Measurements from ENCODE around the gene SPATA13. TPM values are rescaled to one million over a fixed set of nuclear protein-coding genes. Genes with fewer than 3 reads are reported as not detected.
"Not testable (repeated sequence)": the region's sequence is repeated elsewhere in the genome, so short reads cannot be mapped to it uniquely, and the experiment has no call there.

Gene SPATA13
- total and polyA plus RNA-seq, 8 donors = 3.6 to 156 (median 48.6) TPM

DNA sequence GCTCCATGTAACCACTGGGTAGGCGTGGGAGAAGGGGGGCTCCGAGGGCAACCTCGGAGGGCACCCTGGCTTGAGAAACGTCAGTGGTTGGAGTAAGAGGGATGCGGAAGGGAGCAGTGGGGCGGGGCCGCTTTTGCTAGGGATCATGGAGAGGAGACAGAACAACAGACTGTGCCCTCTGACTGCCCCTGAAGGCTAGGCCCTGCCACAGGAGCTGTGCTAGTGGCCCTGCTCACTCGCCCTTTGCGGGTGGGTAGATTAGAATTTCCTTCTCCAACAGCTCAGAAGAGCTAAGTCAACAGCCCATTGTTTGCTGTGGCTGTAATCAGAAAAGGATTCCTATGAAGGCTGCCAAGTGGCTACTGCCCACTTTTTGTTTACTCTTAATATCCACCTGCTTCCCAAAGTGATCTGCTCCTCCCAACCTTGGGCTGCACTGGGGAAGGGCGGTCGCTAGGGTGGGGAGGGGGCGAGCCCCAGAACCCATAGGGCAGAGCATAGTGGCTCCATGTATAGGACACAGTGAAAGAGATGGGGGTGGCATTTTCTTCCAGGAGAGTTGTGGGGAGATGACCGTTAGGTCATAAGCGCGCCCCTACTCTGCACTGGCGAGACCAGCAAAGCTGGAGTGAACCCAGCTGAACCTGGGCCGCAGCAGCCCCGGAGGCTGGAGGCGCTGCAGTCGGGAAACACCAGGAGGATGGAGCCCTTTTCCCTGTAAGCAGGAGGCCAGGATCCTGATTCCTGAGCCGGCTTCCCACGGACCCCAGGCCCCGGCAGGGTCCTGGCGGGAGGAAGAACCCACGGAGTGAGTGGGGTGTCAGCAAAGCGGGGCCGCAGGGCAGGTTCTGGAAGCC is 146.9 kb downstream of the SPATA13 start:
- intact Hi-C loops (cut with DNase I; ENCODE audit: low total_unique reads) = no loop called here
- WGBS, 5 donors = 41 to 65% (median 51%) methylated on average over 23 to 27 of the region's 27 CpGs
- peak; percentile 62 to 73 for DNase-seq
- Histone ChIP-seq H3K9me3 (no peaks in the 10 kb centered on the region), H3K4me3 (no peak overlapping the region), H3K27me3 (no peaks in the 10 kb centered on the region), H3K36me3 (peaks cover 0 to 34% (median 30%) of the 10 kb centered on the region in 4 donors), H3K27ac (peak overlapping the region in 2 of 5 donors; percentile 35 to 48), H3K4me1 (peaks cover 21 to 35% (median 26%) of the 10 kb centered on the region in 4 donors)
- TF ChIP-seq POLR2AphosphoS5 (IDR thresholded peaks at IDR 0.05) (peak in 2 of 3 donors; percentile 65 to 77), CTCF (IDR thresholded peaks at IDR 0.05) (no peak)

DNA sequence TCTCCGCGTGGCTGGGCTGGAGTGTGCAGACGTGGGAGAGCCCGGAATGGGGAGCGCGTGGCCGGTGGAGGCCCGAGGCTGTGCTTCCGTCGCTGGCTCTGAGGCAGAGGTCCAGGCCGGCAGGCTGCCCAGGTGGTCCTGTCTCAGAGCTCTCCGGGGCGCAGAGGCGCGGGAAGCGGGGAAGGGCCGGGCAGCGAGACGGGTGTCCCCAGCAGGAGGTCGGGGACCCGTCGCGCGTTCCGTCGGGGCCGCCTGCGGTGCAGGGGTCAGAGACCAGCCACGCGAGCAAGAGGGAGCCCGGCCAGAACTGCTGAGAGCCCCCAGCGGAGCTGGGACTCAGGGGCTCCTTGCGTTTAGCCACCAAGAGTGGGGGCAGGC is 147.5 kb downstream of the SPATA13 start:
- 66 to 89% (median 82%) methylated on average over 31 to 33 of the region's 33 CpGs for WGBS, 5 donors
- TF ChIP-seq POLR2AphosphoS5 (IDR thresholded peaks at IDR 0.05) = no peak
- no peak for TF ChIP-seq EP300 (IDR thresholded peaks at IDR 0.05)
- TF ChIP-seq CTCF (IDR thresholded peaks at IDR 0.05) = no peak
- no peak for TF ChIP-seq POLR2A (IDR thresholded peaks at IDR 0.05)
- H3K27ac ChIP-seq = no peak overlapping the region
- H3K27me3 ChIP-seq = no peaks in the 10 kb centered on the region
- H3K4me1 ChIP-seq = peaks cover 21 to 35% (median 26%) of the 10 kb centered on the region in 4 donors
- DNase-seq = no peak
- H3K4me3 ChIP-seq = no peak overlapping the region
- peaks cover 0 to 28% (median 24%) of the 10 kb centered on the region in 4 donors for H3K36me3 ChIP-seq
- H3K9me3 ChIP-seq = no peaks in the 10 kb centered on the region
- intact Hi-C loops (cut with DNase I; ENCODE audit: low total_unique reads) = no loop called here

- TF ChIP-seq CTCF (IDR thresholded peaks at IDR 0.05) (no peak), EP300 (IDR thresholded peaks at IDR 0.05) (no peak), POLR2AphosphoS5 (IDR thresholded peaks at IDR 0.05) (no peak), POLR2A (IDR thresholded peaks at IDR 0.05) (no peak)
- H3K27ac ChIP-seq = no peak overlapping the region
- peaks cover 0 to 23% (median 19%) of the 10 kb centered on the region in 4 donors for H3K36me3 ChIP-seq
- H3K4me1 ChIP-seq = peaks cover 21 to 35% (median 26%) of the 10 kb centered on the region in 4 donors
- 84 to 90% (median 88%) methylated on average over 20 to 37 of the region's 37 CpGs for WGBS, 5 donors
- intact Hi-C loops (cut with DNase I; ENCODE audit: low total_unique reads) = no loop called here
- no peak overlapping the region for H3K4me3 ChIP-seq
- no peaks in the 10 kb centered on the region for H3K9me3 ChIP-seq
- DNase-seq = no peak
- H3K27me3 ChIP-seq = no peaks in the 10 kb centered on the region
These were observed 148.0 kb downstream of the SPATA13 start for GRCh38 chr13:24308488-24309020.

DNA sequence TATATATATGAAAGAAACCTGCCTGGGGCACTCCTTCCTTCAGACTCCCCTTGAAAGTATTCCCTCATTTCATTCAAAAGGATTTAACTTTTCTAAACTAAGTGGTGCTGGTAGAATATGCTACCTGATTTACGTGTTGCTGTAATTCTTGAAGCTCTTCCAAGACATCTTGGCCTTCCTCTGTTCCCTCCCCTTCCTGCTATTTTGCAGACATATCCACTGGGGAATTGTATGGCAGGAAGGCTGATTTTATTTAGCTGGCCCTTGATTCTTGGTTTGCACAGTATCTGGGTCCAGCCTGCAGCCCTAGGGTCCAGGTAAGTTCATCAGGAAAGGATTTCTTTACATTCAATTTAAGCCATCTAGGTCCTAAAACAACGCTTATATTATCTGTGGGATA is 148.8 kb downstream of the SPATA13 start, which contains the start of gene C1QTNF9:
TSS of gene C1QTNF9 (plus strand) at position 281 of the 400 bp plus-strand sequence. CDS start 6,424 bp downstream, outside the sequence.
- 47 to 71% (median 53%) methylated on average over 2 of the region's 2 CpGs for WGBS, 5 donors
- Histone ChIP-seq H3K36me3 (peaks cover 0 to 17% (median 11%) of the 10 kb centered on the region in 4 donors), H3K4me1 (peaks cover 21 to 33% (median 23%) of the 10 kb centered on the region in 4 donors)
- H3K27me3 ChIP-seq; intact Hi-C loops (cut with DNase I; ENCODE audit: low total_unique reads); DNase-seq; H3K27ac ChIP-seq; H3K4me3 ChIP-seq; H3K9me3 ChIP-seq: not testable (repeated sequence)

Data from stomach (tissue), 9 donors.